ENCODE data around the gene ZFPM1. TPM values are rescaled to one million over a fixed set of nuclear protein-coding genes. Genes with fewer than 3 reads are reported as not detected.

Gene ZFPM1
- total RNA-seq, 1 donor from 2014 or later: 6.8 TPM

GRCh38 chr16:88510091-88510994, 57.3 kb downstream of the ZFPM1 start:
- no peak for TF ChIP-seq CTCF (IDR thresholded peaks at IDR 0.05; ENCODE audit: unreplicated experiment)
- no peak for DNase-seq (ENCODE audit: low spot score)
- H3K27me3 Mint-ChIP-seq (ENCODE audit: unreplicated experiment): peaks cover 10% of the 10 kb centered on the region
- H3K27ac Mint-ChIP-seq (ENCODE audit: unreplicated experiment): no peak overlapping the region
- H3K36me3 Mint-ChIP-seq (ENCODE audit: low read depth, unreplicated experiment): no peaks in the 10 kb centered on the region
- no peaks in the 10 kb centered on the region for H3K9me3 Mint-ChIP-seq (ENCODE audit: unreplicated experiment)
- no peaks in the 10 kb centered on the region for H3K4me1 Mint-ChIP-seq (ENCODE audit: unreplicated experiment)
- no peak overlapping the region for H3K4me3 Mint-ChIP-seq (ENCODE audit: unreplicated experiment)

GRCh38 chr16:88511060-88511459, 58.0 kb downstream of the ZFPM1 start:
- Mint-ChIP-seq H3K9me3 (ENCODE audit: unreplicated experiment) (no peaks in the 10 kb centered on the region), H3K4me1 (ENCODE audit: unreplicated experiment) (no peaks in the 10 kb centered on the region), H3K27ac (ENCODE audit: unreplicated experiment) (peak overlapping the region; percentile 24), H3K4me3 (ENCODE audit: unreplicated experiment) (no peak overlapping the region), H3K36me3 (ENCODE audit: low read depth, unreplicated experiment) (no peaks in the 10 kb centered on the region), H3K27me3 (ENCODE audit: unreplicated experiment) (peaks cover 10% of the 10 kb centered on the region)
- DNase-seq (ENCODE audit: low spot score): no peak
- no peak for TF ChIP-seq CTCF (IDR thresholded peaks at IDR 0.05; ENCODE audit: unreplicated experiment)

- H3K27ac Mint-ChIP-seq (ENCODE audit: unreplicated experiment): no peak overlapping the region
- no peak for TF ChIP-seq CTCF (IDR thresholded peaks at IDR 0.05; ENCODE audit: unreplicated experiment)
- H3K27me3 Mint-ChIP-seq (ENCODE audit: unreplicated experiment): peaks cover 11% of the 10 kb centered on the region
- H3K36me3 Mint-ChIP-seq (ENCODE audit: low read depth, unreplicated experiment): peaks cover 4% of the 10 kb centered on the region
- no peak overlapping the region for H3K4me3 Mint-ChIP-seq (ENCODE audit: unreplicated experiment)
- no peaks in the 10 kb centered on the region for H3K9me3 Mint-ChIP-seq (ENCODE audit: unreplicated experiment)
- no peaks in the 10 kb centered on the region for H3K4me1 Mint-ChIP-seq (ENCODE audit: unreplicated experiment)
- no peak for DNase-seq (ENCODE audit: low spot score)
These were observed 58.8 kb downstream of the ZFPM1 start for GRCh38 chr16:88511906-88512305.

GRCh38 chr16:88512728-88513696, 59.9 kb downstream of the ZFPM1 start:
- Mint-ChIP-seq H3K4me1 (ENCODE audit: unreplicated experiment) (no peaks in the 10 kb centered on the region), H3K4me3 (ENCODE audit: unreplicated experiment) (no peak overlapping the region), H3K9me3 (ENCODE audit: unreplicated experiment) (no peaks in the 10 kb centered on the region), H3K36me3 (ENCODE audit: low read depth, unreplicated experiment) (peaks cover 4% of the 10 kb centered on the region), H3K27me3 (ENCODE audit: unreplicated experiment) (peaks cover 11% of the 10 kb centered on the region), H3K27ac (ENCODE audit: unreplicated experiment) (no peak overlapping the region)
- no peak for DNase-seq (ENCODE audit: low spot score)
- no peak for TF ChIP-seq CTCF (IDR thresholded peaks at IDR 0.05; ENCODE audit: unreplicated experiment)
